Pons (tissue), 1 donor: ENCODE measurements around the gene FUZ.
"Not testable (repeated sequence)": the region's sequence is repeated elsewhere in the genome, so short reads cannot be mapped to it uniquely, and the experiment has no call there.

Experiments used
- DNase-seq: peaks from one replicate; pipeline ENCODE4 v3.0.0-alpha.2; 2016; ENCODE audit warnings: low spot score

FUZ gene

GRCh38 chr19:49832556-49832955 is 19.5 kb upstream of the FUZ start:
- no peak for DNase-seq

DNA sequence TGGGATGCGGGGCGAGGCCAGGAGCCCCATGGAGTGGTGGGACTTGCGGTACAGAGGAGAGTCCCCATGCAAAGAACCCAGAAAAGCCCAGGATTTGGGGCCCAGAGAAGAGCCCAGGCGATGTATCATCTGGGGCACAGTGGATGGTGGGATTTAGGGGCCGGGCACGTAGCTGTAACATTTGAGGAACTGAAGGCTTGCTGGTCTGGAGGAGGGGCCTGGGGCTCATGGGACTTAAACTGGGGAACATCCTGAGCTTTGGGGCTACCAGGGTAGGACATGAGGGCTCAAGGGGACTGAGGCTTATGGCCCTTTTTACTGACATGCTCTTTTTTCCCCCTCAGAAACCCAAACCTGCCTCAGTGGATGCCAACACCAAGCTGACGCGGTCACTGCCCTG is 18.5 kb upstream of the FUZ start:
- no peak for DNase-seq

DNA sequence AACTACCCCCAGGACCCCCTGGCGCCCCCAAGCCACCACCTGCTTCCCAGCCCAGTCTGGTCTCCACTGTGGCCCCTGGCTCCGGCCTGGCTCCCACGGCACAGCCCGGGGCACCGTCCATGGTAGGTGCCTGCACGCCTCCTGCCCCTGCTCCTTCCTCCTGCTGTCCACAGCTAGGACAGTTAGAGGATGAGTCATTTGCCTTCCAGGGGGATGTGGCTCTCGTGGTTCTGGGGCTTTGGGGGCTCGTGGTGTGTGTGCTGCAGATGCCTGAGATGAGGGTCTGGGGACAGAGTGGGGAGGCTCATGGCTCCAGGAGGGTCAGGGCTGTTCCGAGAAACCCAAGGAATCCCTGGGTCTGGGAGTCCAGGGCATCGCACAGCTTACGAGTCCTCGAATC is 17.7 kb upstream of the FUZ start:
- DNase-seq: no peak

DNA sequence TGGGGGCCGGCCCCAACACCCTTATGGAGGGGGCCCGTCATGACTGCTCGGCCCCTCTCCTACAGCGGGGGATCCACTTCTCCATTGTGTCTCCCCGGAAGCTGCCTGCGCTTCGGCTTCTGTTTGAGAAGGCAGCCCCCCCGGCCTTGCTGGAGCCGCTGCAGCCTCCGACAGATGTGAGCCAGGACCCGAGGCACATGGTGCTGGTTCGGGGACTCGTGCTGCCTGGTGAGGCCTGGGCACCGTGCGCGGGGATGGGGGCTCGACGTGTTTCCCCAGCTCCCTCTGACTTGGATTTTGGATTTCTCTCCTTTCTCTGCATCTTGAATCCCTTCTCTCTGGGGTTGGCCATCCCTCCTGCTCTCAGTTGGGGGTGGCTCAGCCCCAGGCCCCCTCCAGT is 16.6 kb upstream of the FUZ start:
- no peak for DNase-seq

- DNase-seq: no peak
Measured at GRCh38 chr19:49829200-49829599, 16.1 kb upstream of the FUZ start.

GRCh38 chr19:49827034-49827433 is 13.9 kb upstream of the FUZ start:
- DNase-seq: no peak

GRCh38 chr19:49824662-49825061 is 11.6 kb upstream of the FUZ start:
- no peak for DNase-seq

- no peak for DNase-seq
Measured at GRCh38 chr19:49823472-49823871, 10.4 kb upstream of the FUZ start.

- no peak for DNase-seq
Measured at GRCh38 chr19:49820125-49820524, 7.0 kb upstream of the FUZ start.

DNA sequence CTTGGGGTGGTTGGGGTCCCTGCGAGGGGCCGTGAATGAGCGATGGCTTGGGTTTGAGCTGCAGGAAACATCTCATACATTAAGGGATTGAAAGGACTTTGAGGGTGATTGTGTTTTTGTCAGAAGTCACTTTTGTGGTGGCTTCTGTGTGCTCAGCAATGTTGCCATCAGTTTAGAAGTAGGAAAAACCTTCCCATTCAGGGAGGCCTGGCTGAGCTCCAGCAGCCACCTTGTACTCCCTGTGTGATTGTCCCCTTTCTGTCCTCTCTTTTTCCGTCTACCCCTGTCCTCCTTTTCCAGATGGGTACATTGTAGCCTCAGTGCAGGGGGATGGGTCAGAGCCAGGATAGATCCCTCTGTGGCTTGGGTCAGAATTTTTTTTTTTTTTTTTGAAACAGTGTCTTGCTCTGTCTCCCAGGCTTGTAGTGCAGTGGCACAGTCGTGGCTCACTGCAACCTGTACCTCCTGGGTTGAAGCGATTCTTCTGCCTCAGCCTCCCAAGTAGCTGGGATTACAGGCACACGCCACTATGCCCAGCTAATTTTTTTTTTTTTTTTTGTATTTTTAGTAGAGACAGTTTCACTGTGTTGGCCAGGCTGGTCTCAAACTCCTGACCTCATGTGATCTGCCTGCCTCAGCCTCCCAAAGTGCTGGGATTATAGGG is 6.5 kb upstream of the FUZ start:
- not testable (repeated sequence) for DNase-seq

DNA sequence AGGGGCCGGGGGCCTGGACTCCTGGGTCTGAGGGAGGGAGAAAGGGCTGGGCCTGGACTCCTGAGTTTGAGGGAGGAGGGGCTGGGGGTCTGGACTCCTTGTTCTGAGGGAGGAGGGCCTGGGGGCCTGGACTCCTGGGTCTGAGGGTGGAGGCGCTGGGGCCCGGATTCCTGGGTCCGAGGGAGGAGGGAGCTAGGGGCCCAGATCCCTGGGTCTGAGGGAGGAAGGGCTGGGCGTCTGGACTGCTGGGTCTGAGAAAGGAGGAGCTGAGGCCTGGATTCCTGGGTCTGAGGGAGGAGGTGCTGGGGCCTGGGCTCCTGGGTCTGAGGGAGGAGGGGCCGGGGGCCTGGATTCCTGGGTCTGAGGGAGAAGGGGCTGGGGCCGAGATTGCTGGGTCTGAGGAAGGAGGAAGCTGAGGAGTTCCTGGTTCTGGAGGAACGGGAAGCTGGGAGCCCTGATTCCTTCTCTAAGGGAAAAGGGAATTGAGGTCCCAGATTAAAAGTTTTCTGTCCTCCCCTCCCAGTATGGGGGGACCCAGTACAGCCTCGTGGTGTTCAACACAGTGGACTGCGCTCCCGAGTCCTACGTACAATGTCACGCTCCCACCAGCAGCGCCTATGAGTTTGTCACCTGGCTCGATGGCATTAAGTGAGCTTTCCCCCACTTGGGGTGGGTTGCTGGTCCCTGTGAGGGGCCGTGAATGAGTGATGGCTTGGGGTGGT is 5.7 kb upstream of the FUZ start:
- no peak for DNase-seq

DNA sequence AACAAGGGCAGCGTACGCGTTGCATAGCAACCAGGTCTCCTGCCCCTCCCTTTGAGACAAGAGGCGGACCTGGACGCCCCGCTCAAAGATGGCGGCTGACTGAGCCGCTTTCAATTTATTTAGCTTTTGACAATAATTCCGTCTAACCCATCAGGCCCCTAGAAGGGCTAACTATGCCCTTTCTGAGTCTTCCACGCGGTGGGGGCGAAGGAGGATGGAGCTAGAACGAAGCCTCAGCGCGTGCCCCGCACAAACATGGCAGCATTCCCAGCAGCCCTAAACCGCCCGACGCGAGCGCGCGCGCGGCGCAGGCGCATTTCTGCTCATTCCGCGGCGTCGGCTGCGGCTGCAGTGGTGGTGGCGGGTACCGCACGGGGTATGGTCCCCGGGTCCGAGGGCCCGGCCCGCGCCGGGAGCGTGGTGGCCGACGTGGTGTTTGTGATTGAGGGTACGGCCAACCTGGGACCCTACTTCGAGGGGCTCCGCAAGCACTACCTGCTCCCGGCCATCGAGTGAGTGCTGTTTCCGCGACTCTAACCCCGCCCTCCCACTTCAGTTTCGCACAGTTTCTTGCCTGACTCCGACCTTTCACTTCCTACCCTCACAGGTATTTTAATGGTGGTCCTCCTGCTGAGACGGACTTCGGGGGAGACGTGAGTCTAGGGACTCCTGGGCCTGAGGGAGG is 5.0 kb upstream of the FUZ start, which contains the start of gene MED25:
TSS of gene MED25 (plus strand) at position 326 of the 685 bp plus-strand sequence. CDS start at position 379, 53 bp downstream.
- peak; percentile 92 for DNase-seq

DNA sequence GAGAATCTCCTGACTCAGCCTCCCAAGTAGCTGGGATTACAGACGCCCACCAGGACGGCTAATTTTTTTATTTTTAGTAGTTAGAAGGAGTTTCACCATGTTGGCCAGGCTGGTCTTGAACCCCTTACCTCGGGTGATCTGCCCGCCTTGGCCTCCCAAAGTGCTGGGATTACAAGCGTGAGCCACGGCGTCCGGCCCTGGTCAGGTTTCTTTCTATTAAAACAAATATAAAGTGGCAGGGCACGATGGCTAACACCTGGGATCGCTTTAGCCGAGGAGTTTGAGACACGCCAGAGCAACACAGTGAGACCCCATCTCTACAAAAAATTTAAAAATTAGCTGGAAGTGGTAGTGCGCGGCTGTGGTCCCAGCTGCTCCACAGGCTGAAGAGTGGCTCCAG is 3.5 kb upstream of the FUZ start:
- no peak for DNase-seq

DNA sequence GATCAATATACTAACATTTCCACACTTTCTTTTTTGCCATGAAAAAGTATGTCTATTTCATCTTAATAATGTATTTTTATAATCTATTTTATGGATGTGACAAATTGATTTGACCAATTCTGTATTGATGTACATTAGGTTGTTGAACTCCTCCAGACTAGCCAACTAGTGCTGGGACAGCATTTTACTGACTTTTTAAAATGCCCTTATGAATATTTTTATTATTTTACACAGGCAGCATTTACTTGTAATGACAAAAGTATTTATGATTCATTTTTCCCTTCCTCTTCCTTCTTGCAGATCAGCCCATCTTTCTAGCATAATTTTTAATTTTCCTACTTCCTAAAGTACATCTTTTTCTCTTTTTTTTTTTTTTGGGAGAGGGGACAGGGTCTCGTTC is 918 bp upstream of the FUZ start:
- peak; percentile 35 for DNase-seq

- peak; percentile 29 for DNase-seq
Measured at GRCh38 chr19:49812452-49812996, 568 bp downstream of the FUZ start.

GRCh38 chr19:49811328-49811727 is 1.8 kb downstream of the FUZ start:
- DNase-seq: no peak

DNA sequence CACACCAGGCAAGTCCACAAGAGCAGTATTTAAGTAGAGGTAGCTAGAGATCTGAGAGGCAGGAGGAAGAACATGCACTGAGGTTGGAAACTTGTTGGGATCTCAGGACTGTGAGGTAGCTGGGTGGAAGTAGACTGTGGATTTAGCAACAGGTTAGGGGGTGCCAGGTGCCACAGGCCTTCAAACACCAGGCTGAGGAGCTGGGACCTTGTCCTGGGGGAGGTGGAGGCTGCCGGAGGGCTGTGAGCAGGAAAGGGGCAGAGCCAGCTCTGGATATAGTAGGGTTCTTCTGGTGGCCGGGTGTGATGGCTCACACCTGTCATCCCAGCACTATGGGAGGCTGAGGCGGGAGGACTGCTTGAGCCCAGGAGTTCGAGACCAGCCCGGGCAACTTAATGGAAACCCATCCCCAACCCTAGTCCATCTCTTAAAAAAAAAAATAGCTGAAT is 3.1 kb downstream of the FUZ start:
- DNase-seq: no peak

DNA sequence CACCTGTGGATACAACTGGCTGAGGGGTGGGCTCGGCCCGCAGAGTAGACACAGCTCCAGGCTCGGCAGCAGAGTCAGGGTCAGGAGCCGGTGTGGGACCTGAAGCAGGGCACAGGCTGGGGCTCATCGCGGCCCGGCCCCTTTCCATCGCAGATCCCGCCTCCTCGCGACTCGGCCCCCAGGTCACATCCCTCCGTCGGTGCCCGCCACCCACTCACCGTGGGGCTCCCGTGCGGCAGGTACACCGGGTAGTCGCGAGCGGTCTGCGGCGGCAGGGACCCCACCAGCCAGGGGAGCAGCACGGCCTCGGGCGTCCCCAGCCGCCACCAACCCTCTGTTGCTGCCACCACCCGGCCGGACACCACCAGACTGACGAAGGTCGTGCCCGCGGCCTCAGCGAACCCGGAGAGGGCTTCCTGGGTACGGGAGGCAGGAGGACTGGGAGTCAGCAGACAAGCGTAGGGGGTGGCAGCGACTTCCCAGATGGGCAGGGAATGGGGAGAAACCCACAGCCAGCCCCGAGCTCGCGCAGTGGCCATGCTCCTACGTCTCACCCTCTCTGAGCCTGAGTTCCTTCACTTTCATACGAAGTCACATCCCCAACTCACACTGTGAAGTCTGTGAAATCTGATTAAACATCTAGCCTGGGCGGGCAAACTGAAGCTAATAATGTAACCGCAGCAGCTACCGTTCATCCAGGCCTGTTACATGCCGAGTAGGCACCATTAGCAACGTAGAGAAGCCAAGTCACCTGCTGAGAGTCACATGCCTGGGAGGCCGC is 3.7 kb downstream of the FUZ start:
- DNase-seq: peak; percentile 36

DNA sequence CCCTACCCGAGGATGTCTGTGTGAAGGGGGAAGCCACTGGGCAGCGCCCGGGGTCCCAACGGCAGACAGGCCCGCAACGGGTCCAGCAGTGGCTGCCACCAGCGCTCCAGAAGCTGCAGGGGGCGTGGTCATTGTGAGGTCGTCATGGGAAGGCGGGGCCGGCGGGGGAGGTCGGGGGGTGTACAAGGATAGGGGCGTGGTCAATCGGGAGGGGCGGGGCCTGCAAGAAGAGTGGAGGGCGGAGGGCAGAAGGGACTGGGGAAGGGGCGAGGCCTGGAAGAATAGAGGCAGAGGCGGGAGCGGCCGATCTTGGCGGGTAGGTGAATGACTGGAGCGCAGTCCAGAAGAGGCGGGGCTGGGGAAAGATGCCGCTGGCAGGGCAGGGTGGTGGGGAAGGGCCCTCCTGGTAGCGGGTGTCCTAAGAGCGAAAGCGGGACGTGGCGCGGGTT is 4.4 kb downstream of the FUZ start:
- DNase-seq: peak; percentile 82

GRCh38 chr19:49807904-49808675 is 5.0 kb downstream of the FUZ start:
- DNase-seq: no peak
